ENCODE results near the gene USH2A.

- no peak for TF ChIP-seq CBX3 (IDR thresholded peaks at IDR 0.05; ENCODE audit: low read depth)
- TF ChIP-seq RAD21 (IDR thresholded peaks at IDR 0.05; ENCODE audit: low read depth), result no peak
- TF ChIP-seq, protein P1, sequence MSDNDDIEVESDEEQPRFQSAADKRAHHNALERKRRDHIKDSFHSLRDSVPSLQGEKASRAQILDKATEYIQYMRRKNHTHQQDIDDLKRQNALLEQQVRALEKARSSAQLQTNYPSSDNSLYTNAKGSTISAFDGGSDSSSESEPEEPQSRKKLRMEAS (IDR thresholded peaks at IDR 0.05), result no peak
Observed at GRCh38 chr1:215710899-215711225, 712.4 kb downstream of the USH2A start.

All from HCT116 (cell line).